Peyer's patch (tissue), 4 donors: Measurements from ENCODE around the gene CPA1.

Source experiments
- POLR2A ChIP-seq, 2 donors: fragments of 450-650 bp; IDR thresholded peaks; one replicate each; pipeline ENCODE4 v1.5.1; 2017; ENCODE audit warnings: antibody characterized with exemption in 2 of 2, mild to moderate bottlenecking in 2 of 2, moderate library complexity in 2 of 2
- TF ChIP-seq, protein P1 (sequence below), 6 experiments: fragments of 450-650 bp in 4 of 6; fragments of 200-600 bp in 2 of 6; sonication (generic) in 1 of 6; IDR thresholded peaks; one replicate each; pipeline ENCODE4 v1.5.1; 2017 to 2019; ENCODE audit warnings: antibody characterized with exemption in 6 of 6, mild to moderate bottlenecking in 3 of 6, moderate library complexity in 1 of 6

DNA sequence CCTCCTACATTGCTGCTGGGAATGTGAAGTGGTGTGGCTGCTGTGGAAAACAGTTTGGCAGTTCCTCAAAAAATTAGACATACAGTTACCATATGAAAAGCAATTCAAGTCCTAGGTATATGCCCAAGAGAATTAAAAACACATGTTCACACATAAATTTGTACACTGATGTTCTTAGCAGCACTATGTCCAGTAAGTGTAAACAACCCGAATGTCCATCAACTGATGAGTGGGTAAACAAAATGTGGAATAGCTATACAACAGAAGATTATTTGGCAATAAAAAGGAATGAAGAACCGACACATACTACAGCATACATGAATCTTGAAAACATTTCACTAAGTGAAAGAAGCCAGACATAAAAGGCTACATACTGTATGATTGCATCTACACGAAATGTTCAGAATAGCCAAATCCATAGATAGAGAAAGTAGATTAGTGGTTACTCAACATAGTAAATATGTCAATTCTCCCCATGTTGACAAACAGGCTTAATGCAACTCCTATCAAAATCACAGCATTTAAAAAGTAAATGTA, 43.3 kb downstream of the CPA1 start:
- TF ChIP-seq, protein P1, sequence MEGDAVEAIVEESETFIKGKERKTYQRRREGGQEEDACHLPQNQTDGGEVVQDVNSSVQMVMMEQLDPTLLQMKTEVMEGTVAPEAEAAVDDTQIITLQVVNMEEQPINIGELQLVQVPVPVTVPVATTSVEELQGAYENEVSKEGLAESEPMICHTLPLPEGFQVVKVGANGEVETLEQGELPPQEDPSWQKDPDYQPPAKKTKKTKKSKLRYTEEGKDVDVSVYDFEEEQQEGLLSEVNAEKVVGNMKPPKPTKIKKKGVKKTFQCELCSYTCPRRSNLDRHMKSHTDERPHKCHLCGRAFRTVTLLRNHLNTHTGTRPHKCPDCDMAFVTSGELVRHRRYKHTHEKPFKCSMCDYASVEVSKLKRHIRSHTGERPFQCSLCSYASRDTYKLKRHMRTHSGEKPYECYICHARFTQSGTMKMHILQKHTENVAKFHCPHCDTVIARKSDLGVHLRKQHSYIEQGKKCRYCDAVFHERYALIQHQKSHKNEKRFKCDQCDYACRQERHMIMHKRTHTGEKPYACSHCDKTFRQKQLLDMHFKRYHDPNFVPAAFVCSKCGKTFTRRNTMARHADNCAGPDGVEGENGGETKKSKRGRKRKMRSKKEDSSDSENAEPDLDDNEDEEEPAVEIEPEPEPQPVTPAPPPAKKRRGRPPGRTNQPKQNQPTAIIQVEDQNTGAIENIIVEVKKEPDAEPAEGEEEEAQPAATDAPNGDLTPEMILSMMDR (IDR thresholded peaks at IDR 0.05) = no peak
- no peak for TF ChIP-seq POLR2A (IDR thresholded peaks at IDR 0.05)
